ENCODE results near the gene FBXL17.

- no peak for TF ChIP-seq CTCF (IDR thresholded peaks at IDR 0.05)
- TF ChIP-seq EZH2 (IDR thresholded peaks at IDR 0.05; ENCODE audit: borderline replicate concordance, insufficient read depth, low read depth, low read length, poor library complexity, severe bottlenecking), result no peak
Measured at GRCh38 chr5:107821288-107821687, 560.6 kb downstream of the FBXL17 start.
